Smooth muscle cell of the brain vasculature (primary cell): ENCODE results near the gene LRRFIP2.
"Not testable (repeated sequence)": the region's sequence is repeated elsewhere in the genome, so short reads cannot be mapped to it uniquely, and the experiment has no call there.

Source experiments
- DNase-seq: peaks from one replicate; pipeline ENCODE4 v3.0.0-alpha.2; 2012; ENCODE audit warnings: low read depth, low spot score

The LRRFIP2 gene

DNA sequence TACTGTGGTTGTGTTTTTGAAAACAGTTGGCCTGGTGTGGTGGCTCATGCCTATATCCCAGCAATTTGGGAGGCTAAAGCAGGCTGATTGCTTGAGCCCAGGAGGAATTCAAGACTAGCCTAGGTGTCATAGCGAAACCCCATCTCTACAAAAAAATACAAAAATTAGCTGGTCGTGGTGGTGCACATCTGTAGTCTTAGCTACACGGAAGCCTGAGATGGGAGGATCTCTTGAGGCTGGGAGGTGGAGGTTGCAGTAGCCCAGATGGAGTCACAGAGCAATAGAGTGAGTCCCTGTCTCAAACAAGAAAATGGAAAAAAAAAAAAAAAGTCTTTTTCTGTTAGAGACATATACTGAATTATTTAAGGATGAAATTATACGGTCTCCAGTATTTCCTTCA lies 14.7 kb upstream of the LRRFIP2 start:
- no peak for DNase-seq

DNA sequence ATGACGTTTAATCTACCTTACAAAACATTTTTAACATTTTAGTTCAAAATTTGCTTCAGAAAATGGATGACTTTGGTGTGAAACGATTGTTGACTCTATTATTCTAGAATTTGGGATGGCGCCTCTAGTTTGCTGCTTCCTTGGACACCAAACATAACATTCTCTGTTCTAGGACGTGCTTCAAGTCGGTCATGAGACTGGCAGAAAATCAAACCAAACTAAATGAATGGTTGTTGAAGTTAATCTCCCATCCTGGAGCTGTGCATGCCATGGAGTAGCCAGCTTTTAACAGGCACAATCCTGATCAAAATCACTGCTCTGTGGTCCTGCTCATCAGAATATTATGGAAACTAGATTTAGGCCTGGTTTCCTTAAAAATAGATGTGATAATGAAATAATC lies 9.6 kb upstream of the LRRFIP2 start:
- no peak for DNase-seq

- DNase-seq, result no peak
These were observed 9.0 kb upstream of the LRRFIP2 start for GRCh38 chr3:37183375-37183831.

DNA sequence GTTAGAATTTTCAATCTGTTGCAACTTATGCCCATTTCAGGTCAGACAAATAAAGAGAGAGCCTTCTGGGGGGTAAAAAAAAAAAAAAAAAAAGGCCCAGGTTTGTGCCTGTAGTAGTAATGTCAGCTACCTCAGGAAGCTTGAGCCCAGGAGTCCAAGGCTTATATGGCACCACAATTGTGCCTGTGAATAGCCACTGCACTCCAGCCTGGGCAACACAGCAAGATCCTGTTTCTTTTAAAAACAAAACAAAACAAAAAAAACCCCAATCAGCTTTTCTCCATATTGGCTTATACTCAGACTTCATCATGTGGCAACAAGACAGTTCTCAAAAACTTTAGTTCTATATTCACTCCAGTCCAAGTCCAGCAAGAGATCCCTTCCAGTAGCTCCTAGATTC lies 8.4 kb upstream of the LRRFIP2 start:
- no peak for DNase-seq

DNA sequence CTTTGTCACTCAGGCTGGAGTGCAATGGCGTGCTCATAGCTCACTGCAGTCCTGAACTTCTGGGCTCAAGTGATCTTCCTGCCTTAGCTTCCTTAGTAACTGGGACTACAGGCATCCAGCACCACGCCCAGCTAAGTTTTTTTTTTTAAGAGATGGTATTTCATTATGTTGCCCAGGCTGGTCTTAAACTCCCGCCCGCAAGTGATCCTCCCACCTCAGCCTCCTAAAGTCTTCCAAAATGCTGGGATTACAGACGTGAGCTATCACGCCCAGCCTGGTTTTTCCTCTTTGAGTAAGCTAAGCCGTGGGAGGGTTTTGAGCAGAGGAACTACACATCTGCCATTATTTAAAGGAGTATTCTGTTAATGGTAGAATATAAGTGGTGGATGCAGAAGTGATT lies 7.4 kb upstream of the LRRFIP2 start:
- no peak for DNase-seq

DNA sequence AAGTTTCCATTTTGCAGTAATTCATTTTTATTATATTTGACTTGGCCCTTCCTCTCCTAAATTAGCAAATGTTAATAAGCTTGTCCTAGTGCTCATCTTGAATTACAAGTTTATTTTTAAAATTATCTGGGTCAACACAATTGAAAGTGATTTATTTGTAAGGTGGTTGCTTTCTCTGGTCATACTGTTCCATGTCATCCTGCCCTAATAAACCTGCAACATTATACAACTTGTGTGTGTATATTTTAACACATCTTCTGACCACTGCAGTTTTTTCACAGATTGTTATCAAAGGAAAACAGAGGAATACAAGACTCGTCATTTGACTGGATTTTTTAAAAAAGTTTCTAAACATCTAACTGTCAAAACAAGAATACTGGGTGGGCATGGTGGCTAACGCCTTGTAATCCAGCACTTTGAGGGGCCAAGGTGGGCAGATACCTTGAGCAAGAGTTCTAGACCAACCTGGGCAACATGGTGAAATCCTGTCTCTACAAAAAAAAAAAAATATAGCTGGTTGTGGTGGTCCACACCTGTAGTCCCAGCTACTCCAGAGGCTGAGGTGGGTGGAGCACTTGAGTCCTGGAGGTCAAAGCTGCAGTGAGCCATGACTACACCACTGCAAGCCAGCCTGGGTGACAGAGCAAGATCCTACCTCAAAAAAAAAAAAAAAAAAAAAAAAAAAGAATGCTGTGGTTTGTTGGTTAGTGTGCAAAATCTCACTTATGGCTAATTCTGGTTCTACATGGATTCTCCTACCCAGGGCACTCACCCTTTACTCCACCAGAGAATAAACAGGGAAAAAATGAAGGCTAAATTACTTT lies 5.0 kb upstream of the LRRFIP2 start:
- no peak for DNase-seq

DNA sequence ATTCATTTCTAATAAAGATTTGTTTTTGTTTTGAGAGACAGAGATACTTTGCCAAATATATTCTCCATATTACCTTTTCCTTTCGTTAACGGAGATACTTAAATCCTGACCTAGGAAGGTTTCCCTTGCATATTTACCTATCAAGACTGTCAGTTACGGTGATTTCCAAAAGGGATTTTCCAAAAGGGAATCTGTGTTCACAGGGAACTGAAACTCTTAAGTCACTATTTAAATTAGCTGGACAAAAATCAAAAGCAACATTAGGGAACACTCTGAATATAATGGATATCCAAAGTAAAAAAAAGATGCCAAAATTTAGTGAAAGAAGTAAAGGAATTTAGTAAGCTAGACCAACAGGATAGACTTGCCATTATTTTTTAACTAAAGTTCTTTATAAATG lies 576 bp downstream of the LRRFIP2 start:
- no peak for DNase-seq

- no peak for DNase-seq
These were observed 3.2 kb downstream of the LRRFIP2 start for GRCh38 chr3:37171144-37171543.

DNA sequence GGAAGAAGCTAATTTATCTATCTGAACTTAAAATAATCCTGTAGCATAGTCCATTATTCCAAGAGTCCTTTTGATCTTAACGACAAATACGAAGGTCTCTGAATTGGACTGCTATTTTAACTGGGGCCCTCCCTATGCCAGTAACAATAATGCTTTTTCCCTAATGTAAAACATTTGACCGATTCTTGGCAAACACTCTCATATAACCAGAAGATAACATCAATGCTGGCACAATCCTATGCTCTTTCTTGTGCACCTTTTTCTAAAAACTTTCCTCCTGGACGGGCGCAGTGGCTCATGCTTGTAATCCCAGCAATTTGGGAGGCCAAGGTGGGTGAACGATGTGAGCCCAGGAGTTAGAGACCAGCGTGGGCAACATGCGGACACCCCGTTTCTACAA lies 3.9 kb downstream of the LRRFIP2 start:
- no peak for DNase-seq

DNA sequence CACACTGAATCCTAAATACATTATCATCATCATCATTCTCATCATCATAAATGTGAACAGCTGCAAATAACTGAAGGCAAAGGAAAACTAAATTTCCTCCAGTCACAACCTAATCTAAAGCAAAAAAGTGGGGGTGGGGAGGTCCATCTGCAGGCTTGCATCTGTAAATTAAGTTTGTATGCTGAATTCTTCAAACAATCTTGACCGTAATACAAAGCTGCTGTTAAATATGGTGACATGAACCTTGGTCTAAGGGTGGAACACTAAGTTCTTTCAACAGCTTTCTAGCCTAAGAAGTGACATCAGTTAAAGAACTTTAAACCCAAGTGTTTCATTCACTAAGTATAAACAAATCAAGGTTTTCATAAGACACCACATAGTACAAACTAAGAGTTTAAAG lies 4.3 kb downstream of the LRRFIP2 start:
- no peak for DNase-seq

GRCh38 chr3:37168896-37169295 lies 5.5 kb downstream of the LRRFIP2 start:
- no peak for DNase-seq

DNA sequence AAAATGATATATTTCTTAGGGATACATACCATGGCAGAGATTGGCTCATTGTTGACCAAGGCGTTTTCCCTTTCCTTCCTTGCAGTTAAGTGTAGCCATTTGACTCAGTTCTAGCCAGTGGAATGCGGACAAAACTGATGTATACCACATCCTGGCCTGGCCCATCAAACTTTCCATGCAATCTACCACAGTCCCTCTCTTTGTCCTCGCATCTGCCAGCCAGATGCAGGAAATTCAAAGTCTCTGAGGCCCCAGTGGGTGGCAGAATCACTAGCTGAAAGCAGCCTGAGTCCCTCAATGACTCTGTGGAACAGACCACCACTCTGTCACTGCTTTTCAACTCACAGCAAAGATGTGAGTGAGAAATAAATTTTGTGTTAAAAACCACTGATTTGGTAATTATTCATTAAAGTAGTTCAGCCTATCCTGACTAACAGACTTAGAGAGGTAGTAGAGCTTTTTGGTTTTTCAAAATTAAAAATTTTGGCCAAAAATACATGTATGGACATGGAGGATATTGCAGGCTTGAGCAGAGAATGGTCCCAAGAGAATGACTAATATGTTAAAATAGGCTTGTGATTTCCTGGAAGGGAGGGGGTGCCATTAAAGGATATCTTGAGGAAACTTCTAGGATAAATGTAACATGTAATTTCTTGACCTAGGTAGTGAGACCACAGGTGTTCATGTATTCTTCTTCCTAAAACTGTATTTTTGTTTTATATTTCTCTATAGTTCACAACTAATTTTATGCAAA lies 10.9 kb downstream of the LRRFIP2 start:
- DNase-seq, result no peak

- no peak for DNase-seq
These were observed 11.7 kb downstream of the LRRFIP2 start for GRCh38 chr3:37162501-37163245.

DNA sequence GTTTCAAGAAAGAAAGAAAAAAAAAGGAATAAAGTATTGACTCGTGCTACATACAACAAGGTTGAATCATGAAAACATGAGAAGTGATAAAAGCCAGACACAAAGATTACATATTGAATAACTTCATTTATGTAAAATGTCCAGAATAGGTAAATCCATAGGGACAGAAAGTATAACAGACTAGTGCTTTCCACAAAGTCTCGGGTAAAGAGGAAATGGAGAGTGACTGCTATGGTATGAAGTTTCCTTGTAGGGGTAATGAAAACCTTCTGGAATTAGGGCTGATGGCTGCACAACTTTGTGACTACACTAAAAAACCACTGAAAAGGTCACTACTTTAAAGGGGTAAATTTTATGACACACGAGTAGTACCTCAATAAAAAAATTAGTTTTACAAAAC lies 13.0 kb downstream of the LRRFIP2 start:
- no peak for DNase-seq

DNA sequence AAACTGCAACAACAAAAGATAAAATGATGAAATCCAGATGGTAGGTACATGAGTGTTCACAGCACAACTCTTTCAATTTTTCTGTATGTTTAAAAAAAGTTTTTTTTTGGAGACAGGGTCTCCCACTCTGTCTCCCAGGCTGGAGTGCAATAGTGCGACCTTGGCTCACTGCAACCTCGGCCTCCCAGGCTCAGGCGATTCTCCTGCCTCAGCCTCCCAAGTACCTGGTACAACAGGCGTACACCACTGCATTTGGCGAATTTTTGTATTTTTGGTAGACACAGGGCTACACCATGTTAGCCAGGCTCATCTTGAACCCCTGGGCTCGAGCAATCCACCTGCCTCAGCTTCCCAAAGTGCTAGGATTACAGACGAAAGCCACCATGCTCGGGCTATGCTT lies 18.6 kb downstream of the LRRFIP2 start:
- no peak for DNase-seq

- DNase-seq, result no peak
These were observed 19.6 kb downstream of the LRRFIP2 start for GRCh38 chr3:37154668-37155314.

GRCh38 chr3:37150621-37151020 lies 23.8 kb downstream of the LRRFIP2 start:
- no peak for DNase-seq

DNA sequence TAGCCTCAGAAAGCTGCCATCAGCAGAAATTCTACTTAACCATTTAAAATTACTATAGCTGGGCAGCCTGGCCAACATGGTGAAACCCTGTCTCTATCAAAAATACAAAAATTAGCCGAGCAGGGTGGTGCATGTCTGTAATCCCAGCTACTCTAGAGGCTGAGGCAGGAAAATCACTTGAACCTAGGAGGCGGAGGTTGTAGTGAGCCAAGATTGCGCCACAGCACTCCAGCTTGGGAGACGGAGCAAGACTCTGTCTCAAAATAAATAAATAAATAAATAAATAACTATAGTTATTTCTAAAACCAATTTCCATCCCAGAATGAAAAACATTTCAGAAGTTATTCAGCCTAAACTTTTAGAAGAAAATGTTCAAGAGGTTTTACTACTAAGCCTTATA lies 25.1 kb downstream of the LRRFIP2 start:
- DNase-seq, result no peak

DNA sequence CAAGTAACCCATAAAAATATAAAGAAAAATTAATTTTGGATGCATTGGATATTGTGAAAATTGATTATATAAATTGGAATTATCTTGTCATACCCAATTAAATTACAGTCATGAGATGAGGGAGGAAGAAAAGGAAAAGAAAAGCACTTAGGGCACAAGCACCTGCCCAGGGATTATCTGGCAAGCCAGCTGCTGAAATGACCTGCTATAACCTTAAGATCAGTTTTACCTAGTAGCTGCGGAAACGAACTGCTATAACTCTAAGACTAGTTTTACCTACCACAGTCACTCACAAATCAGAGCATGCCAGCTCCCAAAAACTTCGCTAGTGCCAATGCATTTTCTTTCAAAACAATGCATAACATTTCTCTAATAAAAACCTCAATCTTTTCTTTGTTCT lies 26.2 kb downstream of the LRRFIP2 start:
- DNase-seq, result no peak

DNA sequence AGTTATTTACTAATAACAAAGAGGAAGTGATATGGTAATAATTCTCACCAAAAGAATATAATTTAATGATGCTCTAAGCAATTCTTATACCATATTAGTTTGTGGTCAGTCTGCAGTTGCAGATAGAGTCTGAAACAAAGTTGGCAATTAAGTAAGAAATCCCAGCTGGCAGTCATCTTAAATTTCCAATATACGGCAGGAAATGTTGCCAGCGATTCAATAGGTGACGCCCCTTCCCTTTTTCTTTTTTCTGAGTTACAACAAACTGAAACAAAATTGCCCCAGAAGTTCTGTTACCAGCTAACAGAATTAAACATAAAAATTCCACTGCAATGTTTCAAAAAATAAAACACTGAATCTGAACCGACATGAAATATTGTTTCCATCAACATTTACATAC lies 26.7 kb downstream of the LRRFIP2 start:
- no peak for DNase-seq

DNA sequence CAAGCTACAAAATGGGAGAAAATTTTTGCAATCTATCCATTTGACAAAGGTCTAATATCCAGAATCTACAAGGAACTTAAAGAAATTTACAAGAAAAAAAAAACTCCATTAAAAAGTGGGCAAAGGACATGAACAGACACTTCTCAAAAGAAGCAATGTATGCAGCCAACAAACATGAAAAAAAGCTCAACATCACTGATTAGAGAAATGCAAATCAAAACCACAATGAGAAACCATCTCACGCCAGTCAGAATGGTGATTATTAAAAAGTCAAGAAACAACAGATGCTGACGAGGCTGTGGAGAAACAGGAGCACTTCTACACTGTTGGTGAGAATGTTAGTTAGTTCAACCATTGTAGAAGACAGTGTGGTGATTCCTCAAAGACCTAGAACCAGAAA lies 27.5 kb downstream of the LRRFIP2 start:
- not testable (repeated sequence) for DNase-seq

DNA sequence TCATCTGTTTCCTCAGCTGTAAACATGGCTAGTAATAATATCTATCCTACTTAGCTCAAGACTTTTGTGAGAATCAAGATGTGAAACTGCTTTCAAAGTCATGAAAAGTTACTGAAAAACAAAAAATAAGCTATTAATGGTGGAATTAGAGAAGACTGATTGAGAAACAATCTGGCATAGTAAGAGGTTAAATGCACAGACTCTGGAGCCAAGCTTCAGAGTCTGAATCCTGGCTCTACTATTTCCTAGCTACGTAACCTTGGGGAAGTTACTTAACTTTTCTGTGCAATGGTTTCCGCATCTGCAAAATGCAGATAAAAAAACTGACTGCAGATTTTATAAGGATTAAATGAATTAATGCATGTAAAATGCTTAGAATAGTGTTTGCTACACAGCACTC lies 28.8 kb downstream of the LRRFIP2 start:
- no peak for DNase-seq
